Hepatocyte (in vitro differentiated cells): ENCODE data around the gene CGREF1. TPM values are rescaled to one million over a fixed set of nuclear protein-coding genes. Genes with fewer than 3 reads are reported as not detected.

ENCODE experiments used
- DNase-seq: peaks from one replicate; pipeline ENCODE4 v3.0.0-alpha.2; 2016; ENCODE audit warnings: low spot score
- H2AFZ ChIP-seq: fragments of 200-600 bp; sonication (generic); 2 replicates; pipeline ENCODE4 v1.6.0; 2016; ENCODE audit warnings: antibody characterized with exemption, mild to moderate bottlenecking
- H3K27ac ChIP-seq: fragments of 200-600 bp; sonication (generic); 2 replicates; pipeline ENCODE4 v1.5.1; 2016; ENCODE audit warnings: mild to moderate bottlenecking
- H3K27me3 ChIP-seq: fragments of 200-600 bp; sonication (generic); 2 replicates; pipeline ENCODE4 v1.6.1; 2016
- H3K36me3 ChIP-seq: fragments of 200-600 bp; sonication (generic); replicated peaks from 2 replicates; pipeline ENCODE4 v1.5.1; 2016; ENCODE audit warnings: low read depth; ENCODE audit not compliant: insufficient read depth
- H3K4me1 ChIP-seq: fragments of 200-600 bp; sonication (generic); 2 replicates; pipeline ENCODE4 v1.5.1; 2016; ENCODE audit warnings: mild to moderate bottlenecking, moderate library complexity; ENCODE audit not compliant: insufficient read depth
- H3K4me2 ChIP-seq: fragments of 200-600 bp; sonication (generic); 2 replicates; pipeline ENCODE4 v1.6.0; 2016
- H3K4me3 ChIP-seq: fragments of 200-600 bp; sonication (generic); 2 replicates; pipeline ENCODE4 v1.5.1; 2016; ENCODE audit warnings: mild to moderate bottlenecking
- H3K79me2 ChIP-seq: fragments of 200-600 bp; sonication (generic); 2 replicates; pipeline ENCODE4 v1.6.0; 2017; ENCODE audit warnings: mild to moderate bottlenecking
- H3K9me2 ChIP-seq: fragments of 200-600 bp; sonication (generic); replicated peaks from 2 replicates; pipeline ENCODE4 v1.6.0; 2017; ENCODE audit warnings: mild to moderate bottlenecking; ENCODE audit not compliant: insufficient read depth
- H3K9me3 ChIP-seq: fragments of 200-600 bp; sonication (generic); 2 replicates; pipeline ENCODE4 v1.5.1; 2016; ENCODE audit warnings: low read depth, mild to moderate bottlenecking
- H4K20me1 ChIP-seq: fragments of 200-600 bp; sonication (generic); 2 replicates; pipeline ENCODE4 v1.6.0; 2016; ENCODE audit warnings: mild to moderate bottlenecking; ENCODE audit not compliant: insufficient read depth, poor library complexity, severe bottlenecking
- CTCF ChIP-seq: fragments of 200-600 bp; sonication (generic); IDR thresholded peaks from 2 replicates; pipeline ENCODE4 v1.5.1; 2016; ENCODE audit warnings: antibody characterized with exemption, mild to moderate bottlenecking; ENCODE audit not compliant: poor library complexity
- EZH2 ChIP-seq: fragments of 200-600 bp; sonication (generic); IDR thresholded peaks from 2 replicates; pipeline ENCODE4 v1.6.1; 2016; ENCODE audit warnings: antibody characterized with exemption, mild to moderate bottlenecking, borderline replicate concordance
- EZH2phosphoT487 ChIP-seq: fragments of 200-600 bp; sonication (generic); IDR thresholded peaks from one replicate; pipeline ENCODE4 v1.6.1; 2018; ENCODE audit warnings: antibody characterized with exemption, mild to moderate bottlenecking, low read depth, moderate library complexity; ENCODE audit not compliant: unreplicated experiment, severe bottlenecking
- WGBS: methylation state at CpG from one replicate; pipeline ENCODE4 v1.1.6; 2016; ENCODE audit warnings: low lambda C conversion rate; ENCODE audit errors: missing lambda C conversion rate; 5-methylcytosine and 5-hydroxymethylcytosine counted together
- polyA plus RNA-seq: library from polyadenylated mRNA; unstranded; fragments of >200 nt; fragmentation: Nextera tagmentation; extraction: Ambion mirVana; gene quantifications from 2 replicates; pipeline ENCODE4 v1.2.1, GENCODE V29; 2016
- total RNA-seq: library from RNA; depleted of rRNA; stranded (reverse); fragments of >200 nt; gene quantifications from 2 replicates; pipeline ENCODE4 v1.2.3, GENCODE V29; 2014

The CGREF1 gene
- total and polyA plus RNA-seq, 2 experiments from 2014 or later: 1.8 to 2.5 TPM

GRCh38 chr2:27133195-27133875 lies 14.4 kb upstream of the CGREF1 start:
- H3K27ac ChIP-seq: no peak overlapping the region
- peaks cover 19% of the 10 kb centered on the region for H3K79me2 ChIP-seq
- no peaks in the 10 kb centered on the region for H3K27me3 ChIP-seq
- no peaks in the 10 kb centered on the region for H3K9me2 ChIP-seq
- no peak for DNase-seq
- peaks cover 9% of the 10 kb centered on the region for H4K20me1 ChIP-seq
- peak overlapping the region; percentile 86 for H2AFZ ChIP-seq
- H3K4me1 ChIP-seq: peaks cover 10% of the 10 kb centered on the region
- peak overlapping the region; percentile 91 for H3K4me3 ChIP-seq
- H3K9me3 ChIP-seq: no peaks in the 10 kb centered on the region
- TF ChIP-seq EZH2 (no peak), CTCF (no peak), EZH2phosphoT487 (no peak)
- no peaks in the 10 kb centered on the region for H3K36me3 ChIP-seq
- WGBS: 52% methylated on average over 14 of the region's 14 CpGs
- H3K4me2 ChIP-seq: peak overlapping the region; percentile 87

GRCh38 chr2:27131429-27131828 lies 12.5 kb upstream of the CGREF1 start:
- 98% methylated on average over 11 of the region's 11 CpGs for WGBS
- no peaks in the 10 kb centered on the region for H3K9me2 ChIP-seq
- TF ChIP-seq CTCF (no peak), EZH2phosphoT487 (no peak), EZH2 (no peak)

GRCh38 chr2:27130396-27130795 lies 11.5 kb upstream of the CGREF1 start:
- Histone ChIP-seq H3K9me3 (no peaks in the 10 kb centered on the region), H3K27ac (no peak overlapping the region), H3K27me3 (no peaks in the 10 kb centered on the region), H3K9me2 (no peaks in the 10 kb centered on the region), H3K79me2 (peaks cover 19% of the 10 kb centered on the region), H3K4me1 (peaks cover 10% of the 10 kb centered on the region), H3K4me3 (no peak overlapping the region), H3K36me3 (no peaks in the 10 kb centered on the region), H3K4me2 (no peak overlapping the region), H4K20me1 (peaks cover 9% of the 10 kb centered on the region), H2AFZ (no peak overlapping the region)
- TF ChIP-seq EZH2phosphoT487 (no peak), EZH2 (no peak), CTCF (no peak)
- 96% methylated on average over 10 of the region's 10 CpGs for WGBS
- DNase-seq: no peak

More at GRCh38 chr2:27131429-27131828, 12.5 kb upstream of the CGREF1 start:
- Histone ChIP-seq H4K20me1 (peaks cover 9% of the 10 kb centered on the region), H3K4me1 (peaks cover 10% of the 10 kb centered on the region), H3K4me2 (no peak overlapping the region), H3K9me3 (no peaks in the 10 kb centered on the region), H3K36me3 (no peaks in the 10 kb centered on the region), H3K79me2 (peaks cover 19% of the 10 kb centered on the region), H3K4me3 (no peak overlapping the region), H3K27me3 (no peaks in the 10 kb centered on the region), H3K27ac (no peak overlapping the region), H2AFZ (no peak overlapping the region)
- DNase-seq: no peak
